HL-60 (cell line): Measurements from ENCODE around the gene SLC2A13.

Experiments used
- CTCF ChIP-seq: IDR thresholded peaks from one replicate; pipeline ENCODE4 v1.5.1; 2011; ENCODE audit warnings: low read length, control low read depth, inconsistent platforms; ENCODE audit not compliant: insufficient read depth
- GABPA ChIP-seq: IDR thresholded peaks from 2 replicates; pipeline ENCODE4 v1.6.1; 2012; ENCODE audit warnings: low read depth
- POLR2AphosphoS5 ChIP-seq: IDR thresholded peaks from 2 replicates; pipeline ENCODE4 v1.6.1; 2012; ENCODE audit warnings: low read depth
- REST ChIP-seq: IDR thresholded peaks from 2 replicates; pipeline ENCODE4 v1.6.1; 2012; ENCODE audit warnings: low read depth; ENCODE audit not compliant: insufficient replicate concordance
- SPI1 ChIP-seq: IDR thresholded peaks from 2 replicates; pipeline ENCODE4 v1.6.1; 2012; ENCODE audit warnings: low read depth, mild to moderate bottlenecking, borderline replicate concordance

DNA sequence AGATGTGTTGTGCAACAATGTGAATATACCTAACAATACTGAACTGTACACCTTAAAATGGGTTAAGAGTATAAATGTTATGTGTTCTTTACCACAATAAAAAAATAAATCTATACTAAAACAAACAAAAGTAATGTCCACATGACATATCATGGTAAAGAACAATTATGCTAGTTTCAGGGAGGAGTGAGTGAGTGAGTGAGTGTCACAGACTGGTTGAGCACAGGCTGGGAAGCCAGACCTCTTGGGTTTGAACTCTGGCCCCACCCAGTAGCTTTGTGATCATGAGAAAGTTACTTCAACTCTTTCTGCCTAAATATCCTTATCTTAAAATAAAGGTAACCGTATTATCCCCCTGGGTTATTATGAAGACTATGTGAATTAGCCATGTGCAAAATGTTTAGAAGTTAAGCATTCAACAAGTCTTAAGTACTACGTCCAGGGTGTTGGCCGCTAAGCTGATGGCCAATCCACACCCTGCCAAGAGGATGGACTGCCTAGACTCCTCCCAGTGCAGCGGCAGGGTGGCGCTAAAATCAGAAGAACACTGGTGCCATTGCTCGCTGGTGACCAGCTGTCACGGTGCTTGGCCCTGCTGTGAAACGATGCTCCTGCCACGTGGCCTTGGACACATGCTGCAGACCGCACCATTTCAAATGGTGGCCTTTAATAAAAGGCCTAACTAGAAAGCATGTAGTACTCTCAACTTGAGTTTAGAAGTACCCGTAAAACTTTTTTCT lies 7.3 kb downstream of the SLC2A13 start:
- no peak for TF ChIP-seq CTCF
- TF ChIP-seq REST: no peak
- no peak for TF ChIP-seq POLR2AphosphoS5
- TF ChIP-seq GABPA: no peak
- TF ChIP-seq SPI1: no peak
